ENCODE measurements around the gene HOXA11.

DNA sequence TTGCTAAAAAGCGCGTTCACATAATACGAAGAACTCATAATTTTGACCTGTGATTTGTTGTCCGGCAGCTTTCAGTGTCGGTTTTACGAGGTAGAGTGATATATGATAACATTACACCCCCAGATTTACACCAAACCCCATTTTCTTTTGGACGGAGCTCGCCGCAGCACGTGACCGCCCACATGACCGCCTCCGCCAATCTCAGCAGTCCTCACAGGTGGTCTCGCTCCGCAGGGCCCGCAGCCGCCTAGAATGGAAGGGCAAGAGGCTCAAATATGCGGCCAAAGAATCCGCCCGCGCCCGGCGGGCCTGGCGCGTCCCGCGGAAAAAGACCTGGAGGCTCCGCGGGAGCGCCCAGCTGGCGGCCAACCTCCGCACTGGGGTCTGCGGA is 28.5 kb downstream of the HOXA11 start, which contains the start of gene HOXA7:
- TF ChIP-seq, protein P1, sequence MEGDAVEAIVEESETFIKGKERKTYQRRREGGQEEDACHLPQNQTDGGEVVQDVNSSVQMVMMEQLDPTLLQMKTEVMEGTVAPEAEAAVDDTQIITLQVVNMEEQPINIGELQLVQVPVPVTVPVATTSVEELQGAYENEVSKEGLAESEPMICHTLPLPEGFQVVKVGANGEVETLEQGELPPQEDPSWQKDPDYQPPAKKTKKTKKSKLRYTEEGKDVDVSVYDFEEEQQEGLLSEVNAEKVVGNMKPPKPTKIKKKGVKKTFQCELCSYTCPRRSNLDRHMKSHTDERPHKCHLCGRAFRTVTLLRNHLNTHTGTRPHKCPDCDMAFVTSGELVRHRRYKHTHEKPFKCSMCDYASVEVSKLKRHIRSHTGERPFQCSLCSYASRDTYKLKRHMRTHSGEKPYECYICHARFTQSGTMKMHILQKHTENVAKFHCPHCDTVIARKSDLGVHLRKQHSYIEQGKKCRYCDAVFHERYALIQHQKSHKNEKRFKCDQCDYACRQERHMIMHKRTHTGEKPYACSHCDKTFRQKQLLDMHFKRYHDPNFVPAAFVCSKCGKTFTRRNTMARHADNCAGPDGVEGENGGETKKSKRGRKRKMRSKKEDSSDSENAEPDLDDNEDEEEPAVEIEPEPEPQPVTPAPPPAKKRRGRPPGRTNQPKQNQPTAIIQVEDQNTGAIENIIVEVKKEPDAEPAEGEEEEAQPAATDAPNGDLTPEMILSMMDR (IDR thresholded peaks at IDR 0.05 in 4 of 5, conservative IDR thresholded peaks at IDR 0.05 in 1 of 5) = no peak
- TF ChIP-seq POLR2A (IDR thresholded peaks at IDR 0.05) = peak; percentile 6 to 12

Data from gastrocnemius medialis (tissue), 4 donors.